ENCODE results near the gene TMEFF2. TPM values are rescaled to one million over a fixed set of nuclear protein-coding genes. Genes with fewer than 3 reads are reported as not detected.
A peak's percentile ranks its signal among the peaks of the same experiment; 100 is the strongest.

TMEFF2 gene
- polyA plus RNA-seq, 10 donors = 15.3 to 39.8 (median 24.7) TPM

- DNase-seq = no peak
These were observed 287.6 kb downstream of the TMEFF2 start for GRCh38 chr2:191907091-191907490.

GRCh38 chr2:191905336-191905735 is 289.4 kb downstream of the TMEFF2 start:
- DNase-seq = no peak

GRCh38 chr2:191901031-191901430 is 293.7 kb downstream of the TMEFF2 start:
- no peak for DNase-seq

GRCh38 chr2:191899410-191899809 is 295.3 kb downstream of the TMEFF2 start:
- DNase-seq = peak in 2 of 3 donors; percentile 10 to 53

Measured in muscle of back (tissue), 11 donors.